Measurements from ENCODE around the gene PTPN9.

The PTPN9 gene

GRCh38 chr15:75428152-75428551, 151.0 kb downstream of the PTPN9 start:
- H3K36me3 ChIP-seq (ENCODE audit: control insufficient read depth in 4 of 4, insufficient read depth in 4 of 4, low read length in 3 of 4), result peaks cover 8 to 43% (median 28%) of the 10 kb centered on the region in 4 experiments
- H3K27me3 ChIP-seq (replicated peaks in 2 of 5; ENCODE audit: control insufficient read depth in 4 of 5, insufficient read depth in 5 of 5, low read length in 4 of 5), result no peaks in the 10 kb centered on the region
- no peak overlapping the region for H3K4me3 ChIP-seq (ENCODE audit: control insufficient read depth in 1 of 7, extremely low read depth in 1 of 7, insufficient read depth in 4 of 7, low read depth in 2 of 7, low read length in 6 of 7)
- ChIA-PET POLR2A (no interaction called here), CTCF (interaction anchor here (1.5 to 1.6 kb wide), 3 partner anchors 14 to 60 kb away, joined by 3 read pairs; no protein-coding TSS in a partner anchor)
- H3K4me1 ChIP-seq (ENCODE audit: control extremely low read depth in 1 of 4, control insufficient read depth in 4 of 4, insufficient read depth in 4 of 4, low read length in 3 of 4), result peaks cover 0 to 7% (median 3%) of the 10 kb centered on the region in 4 experiments
- DNase-seq, result no peak
- H3K9me3 ChIP-seq (ENCODE audit: control extremely low read depth in 1 of 5, control insufficient read depth in 4 of 5, insufficient read depth in 2 of 5, low read depth in 1 of 5, low read length in 4 of 5), result no peaks in the 10 kb centered on the region
- no peak overlapping the region for H3K27ac ChIP-seq (ENCODE audit: insufficient read depth in 1 of 2, low read depth in 1 of 2, low read length in 2 of 2, poor library complexity in 1 of 2, severe bottlenecking in 2 of 2)
- WGBS (ENCODE audit: insufficient coverage), result 95% methylated on average over 2 of the region's 3 CpGs

DNA sequence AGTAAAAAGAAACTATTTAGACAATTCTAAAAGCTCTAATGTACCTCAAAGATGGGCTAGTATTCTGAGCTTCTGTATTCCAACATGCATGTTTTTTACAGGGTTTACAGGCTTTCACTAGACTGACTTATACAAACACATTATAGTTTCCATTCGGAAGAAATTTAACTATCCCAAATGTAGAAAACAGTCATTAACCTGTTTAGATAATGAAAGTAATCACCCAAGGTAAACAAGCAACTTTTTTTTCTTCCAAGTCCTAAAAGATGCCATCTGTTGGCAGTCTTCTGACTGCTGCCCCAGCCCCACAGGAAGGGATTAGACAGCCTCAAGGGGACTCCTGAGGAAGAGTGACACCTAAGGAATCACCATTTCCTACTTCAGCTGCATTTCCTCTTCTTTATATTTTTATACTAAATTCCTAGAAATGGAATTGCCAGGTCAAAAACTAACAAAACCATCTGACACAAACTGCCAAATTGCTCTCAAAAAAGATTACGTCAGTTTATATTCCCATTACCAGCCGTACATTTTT, 153.1 kb downstream of the PTPN9 start:
- Histone ChIP-seq H3K4me1 (ENCODE audit: control extremely low read depth in 1 of 4, control insufficient read depth in 4 of 4, insufficient read depth in 4 of 4, low read length in 3 of 4) (peaks cover 0 to 7% (median 3%) of the 10 kb centered on the region in 4 experiments), H3K36me3 (ENCODE audit: control insufficient read depth in 4 of 4, insufficient read depth in 4 of 4, low read length in 3 of 4) (peaks cover 13 to 61% (median 46%) of the 10 kb centered on the region in 4 experiments), H3K27ac (ENCODE audit: insufficient read depth in 1 of 2, low read depth in 1 of 2, low read length in 2 of 2, poor library complexity in 1 of 2, severe bottlenecking in 2 of 2) (peak overlapping the region in 1 of 2 experiments; percentile 70), H3K4me3 (ENCODE audit: control insufficient read depth in 1 of 7, extremely low read depth in 1 of 7, insufficient read depth in 4 of 7, low read depth in 2 of 7, low read length in 6 of 7) (no peak overlapping the region), H3K9me3 (ENCODE audit: control extremely low read depth in 1 of 5, control insufficient read depth in 4 of 5, insufficient read depth in 2 of 5, low read depth in 1 of 5, low read length in 4 of 5) (no peaks in the 10 kb centered on the region), H3K27me3 (replicated peaks in 2 of 5; ENCODE audit: control insufficient read depth in 4 of 5, insufficient read depth in 5 of 5, low read length in 4 of 5) (no peaks in the 10 kb centered on the region)
- DNase-seq, result no peak
- ChIA-PET POLR2A (no interaction called here), CTCF (no interaction called here)
- no CpG with 5 or more reads among the region's 3 CpGs for WGBS (ENCODE audit: insufficient coverage)

DNA sequence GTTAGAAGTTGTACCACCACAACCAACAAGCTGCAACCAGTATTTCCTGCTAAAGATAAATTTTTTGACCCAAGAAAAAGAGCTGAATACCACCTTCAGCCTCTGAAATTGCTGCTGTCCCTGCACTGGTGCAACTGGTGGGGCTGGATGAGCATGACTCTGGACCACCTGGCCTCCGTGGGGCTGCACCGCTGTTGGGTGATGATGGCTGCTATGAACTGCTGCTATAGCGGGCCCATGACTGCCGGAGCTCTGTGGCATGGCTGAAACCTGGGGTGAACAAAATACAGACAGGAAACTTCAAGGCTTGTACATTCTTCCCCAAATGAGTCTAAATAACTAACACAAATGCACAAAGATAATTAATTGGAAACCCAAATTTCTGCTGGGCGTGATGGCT, 156.6 kb downstream of the PTPN9 start:
- H3K27ac ChIP-seq (ENCODE audit: insufficient read depth in 1 of 2, low read depth in 1 of 2, low read length in 2 of 2, poor library complexity in 1 of 2, severe bottlenecking in 2 of 2), result no peak overlapping the region
- ChIA-PET CTCF (interaction anchor here (0.8 to 1.0 kb wide), 2 partner anchors 16 to 43 kb away, joined by 3 read pairs; no protein-coding TSS in a partner anchor), POLR2A (no interaction called here)
- DNase-seq, result no peak
- H3K9me3 ChIP-seq (ENCODE audit: control extremely low read depth in 1 of 5, control insufficient read depth in 4 of 5, insufficient read depth in 2 of 5, low read depth in 1 of 5, low read length in 4 of 5), result no peaks in the 10 kb centered on the region
- H3K36me3 ChIP-seq (ENCODE audit: control insufficient read depth in 4 of 4, insufficient read depth in 4 of 4, low read length in 3 of 4), result peaks cover 11 to 57% (median 44%) of the 10 kb centered on the region in 4 experiments
- WGBS (ENCODE audit: insufficient coverage), result 100% methylated on average over 3 of the region's 5 CpGs
- no peaks in the 10 kb centered on the region for H3K27me3 ChIP-seq (replicated peaks in 2 of 5; ENCODE audit: control insufficient read depth in 4 of 5, insufficient read depth in 5 of 5, low read length in 4 of 5)
- H3K4me1 ChIP-seq (ENCODE audit: control extremely low read depth in 1 of 4, control insufficient read depth in 4 of 4, insufficient read depth in 4 of 4, low read length in 3 of 4), result peaks cover 0 to 7% (median 3%) of the 10 kb centered on the region in 4 experiments
- H3K4me3 ChIP-seq (ENCODE audit: control insufficient read depth in 1 of 7, extremely low read depth in 1 of 7, insufficient read depth in 4 of 7, low read depth in 2 of 7, low read length in 6 of 7), result no peak overlapping the region

- POLR2A ChIA-PET, result no interaction called here
These were observed 158.4 kb downstream of the PTPN9 start for GRCh38 chr15:75420698-75421097.

GRCh38 chr15:75416584-75416983, 162.5 kb downstream of the PTPN9 start:
- Histone ChIP-seq H3K36me3 (ENCODE audit: control insufficient read depth in 4 of 4, insufficient read depth in 4 of 4, low read length in 3 of 4) (peaks cover 22 to 56% (median 41%) of the 10 kb centered on the region in 4 experiments), H3K9me3 (ENCODE audit: control extremely low read depth in 1 of 5, control insufficient read depth in 4 of 5, insufficient read depth in 2 of 5, low read depth in 1 of 5, low read length in 4 of 5) (no peaks in the 10 kb centered on the region), H3K27ac (ENCODE audit: insufficient read depth in 1 of 2, low read depth in 1 of 2, low read length in 2 of 2, poor library complexity in 1 of 2, severe bottlenecking in 2 of 2) (no peak overlapping the region), H3K27me3 (replicated peaks in 2 of 5; ENCODE audit: control insufficient read depth in 4 of 5, insufficient read depth in 5 of 5, low read length in 4 of 5) (no peaks in the 10 kb centered on the region), H3K4me3 (ENCODE audit: control insufficient read depth in 1 of 7, extremely low read depth in 1 of 7, insufficient read depth in 4 of 7, low read depth in 2 of 7, low read length in 6 of 7) (no peak overlapping the region), H3K4me1 (ENCODE audit: control extremely low read depth in 1 of 4, control insufficient read depth in 4 of 4, insufficient read depth in 4 of 4, low read length in 3 of 4) (no peaks in the 10 kb centered on the region)
- POLR2A ChIA-PET, result no interaction called here
- CTCF ChIA-PET, result interaction anchor here (0.5 kb wide), 1 partner anchor 208 kb away, joined by 3 read pairs; no protein-coding TSS in a partner anchor
- DNase-seq, result no peak
- WGBS (ENCODE audit: insufficient coverage), result 83% methylated on average over 1 of the region's 1 CpG

More at GRCh38 chr15:75420698-75421097, 158.4 kb downstream of the PTPN9 start:
- Histone ChIP-seq H3K4me1 (ENCODE audit: control extremely low read depth in 1 of 4, control insufficient read depth in 4 of 4, insufficient read depth in 4 of 4, low read length in 3 of 4) (no peaks in the 10 kb centered on the region), H3K4me3 (ENCODE audit: control insufficient read depth in 1 of 7, extremely low read depth in 1 of 7, insufficient read depth in 4 of 7, low read depth in 2 of 7, low read length in 6 of 7) (no peak overlapping the region), H3K9me3 (ENCODE audit: control extremely low read depth in 1 of 5, control insufficient read depth in 4 of 5, insufficient read depth in 2 of 5, low read depth in 1 of 5, low read length in 4 of 5) (no peaks in the 10 kb centered on the region), H3K27me3 (replicated peaks in 2 of 5; ENCODE audit: control insufficient read depth in 4 of 5, insufficient read depth in 5 of 5, low read length in 4 of 5) (no peaks in the 10 kb centered on the region), H3K36me3 (ENCODE audit: control insufficient read depth in 4 of 4, insufficient read depth in 4 of 4, low read length in 3 of 4) (peaks cover 11 to 53% (median 41%) of the 10 kb centered on the region in 4 experiments), H3K27ac (ENCODE audit: insufficient read depth in 1 of 2, low read depth in 1 of 2, low read length in 2 of 2, poor library complexity in 1 of 2, severe bottlenecking in 2 of 2) (no peak overlapping the region)
- CTCF ChIA-PET, result interaction anchor here (0.9 kb wide), 1 partner anchor 26 kb away, joined by 3 read pairs; no protein-coding TSS in a partner anchor
- DNase-seq, result no peak

Data from common myeloid progenitor, CD34-positive (primary cell).